Stimulated activated CD8-positive, alpha-beta memory T cell treated with anti-CD3 and anti-CD28 coated beads, Interleukin-12 subunit alpha, Interleukin-12 subunit beta, amount 100 ng/mL, for 1 hour (primary cell): ENCODE data around the gene OCEL1.

ENCODE experiments used
- DNase-seq: peaks from one replicate; pipeline ENCODE4 v3.0.0-alpha.2; 2020; ENCODE audit warnings: low read depth

The OCEL1 gene

DNA sequence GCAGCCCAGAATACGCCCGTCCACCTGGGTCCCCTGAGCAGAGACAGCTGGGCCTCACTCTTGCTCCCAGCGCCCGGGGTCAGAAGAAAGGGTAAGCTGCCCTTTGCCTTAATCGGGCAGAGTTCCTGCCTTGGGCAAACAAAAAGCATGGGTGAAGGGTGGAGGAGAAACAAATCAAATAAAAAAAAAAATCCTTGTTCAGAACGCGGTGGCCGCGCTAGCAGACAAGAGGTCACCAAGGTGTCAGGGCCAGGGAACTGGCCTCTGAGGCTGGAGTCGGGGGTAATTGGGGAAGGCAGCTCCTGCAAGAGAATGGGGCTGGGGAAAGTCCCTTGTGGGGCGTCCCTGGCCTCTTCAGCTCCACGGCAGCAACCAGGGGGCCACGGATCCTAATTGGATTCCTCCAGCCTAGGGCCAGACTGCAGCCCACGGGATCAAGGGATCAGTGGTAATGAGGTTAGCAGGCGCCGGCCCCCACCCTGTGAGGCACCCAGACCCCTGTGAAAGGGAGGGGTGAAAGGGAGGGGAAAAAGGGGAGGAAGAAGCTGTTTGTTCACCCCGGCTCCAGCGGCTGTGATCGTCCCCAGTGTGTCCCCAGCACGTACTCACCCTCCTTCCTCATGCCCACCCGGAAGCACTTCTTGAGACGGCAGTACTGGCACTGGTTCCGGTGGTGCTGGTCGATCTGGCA, 14.2 kb downstream of the OCEL1 start:
- DNase-seq: no peak

- DNase-seq: no peak
Observed at GRCh38 chr19:17240826-17241399, 14.9 kb downstream of the OCEL1 start.

DNA sequence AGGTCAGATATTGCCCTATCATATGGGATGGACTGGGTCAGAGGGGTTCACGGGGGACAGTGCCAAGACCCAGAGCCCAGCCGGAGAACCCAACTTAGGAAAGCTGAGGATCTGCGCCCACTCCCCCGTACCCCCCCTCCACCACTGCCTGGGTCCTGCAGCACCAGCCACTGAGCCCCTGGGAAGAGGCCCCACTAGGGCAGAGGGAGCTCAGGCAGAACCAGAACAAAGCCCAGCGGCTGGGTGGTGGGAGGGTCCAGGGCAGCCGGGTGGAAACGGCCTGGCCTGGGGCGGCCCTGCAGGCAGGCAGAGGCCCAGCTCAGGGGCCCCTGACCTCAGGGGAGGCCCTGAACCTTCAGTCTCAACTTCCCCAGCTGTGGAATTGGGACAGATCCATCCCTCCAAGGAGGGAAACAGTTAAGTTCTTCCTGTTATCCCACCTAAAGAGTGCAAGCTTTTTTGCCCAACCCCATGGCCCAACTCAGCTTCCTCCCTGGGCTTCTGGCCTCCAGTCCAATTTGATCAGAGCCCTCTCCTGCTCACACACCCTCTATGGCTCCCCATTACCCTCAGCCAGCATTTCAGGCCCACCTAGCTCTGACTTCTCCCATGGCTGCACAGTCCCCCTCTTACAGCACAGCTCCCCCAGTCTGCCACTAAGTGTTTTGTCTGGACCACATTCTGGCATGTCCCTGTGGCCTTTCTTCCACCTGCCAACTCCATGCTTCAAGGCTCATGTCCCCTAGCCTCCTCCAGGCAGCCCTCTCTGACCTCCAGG, 16.6 kb downstream of the OCEL1 start:
- no peak for DNase-seq

GRCh38 chr19:17243211-17243829, 17.3 kb downstream of the OCEL1 start:
- DNase-seq: no peak

DNA sequence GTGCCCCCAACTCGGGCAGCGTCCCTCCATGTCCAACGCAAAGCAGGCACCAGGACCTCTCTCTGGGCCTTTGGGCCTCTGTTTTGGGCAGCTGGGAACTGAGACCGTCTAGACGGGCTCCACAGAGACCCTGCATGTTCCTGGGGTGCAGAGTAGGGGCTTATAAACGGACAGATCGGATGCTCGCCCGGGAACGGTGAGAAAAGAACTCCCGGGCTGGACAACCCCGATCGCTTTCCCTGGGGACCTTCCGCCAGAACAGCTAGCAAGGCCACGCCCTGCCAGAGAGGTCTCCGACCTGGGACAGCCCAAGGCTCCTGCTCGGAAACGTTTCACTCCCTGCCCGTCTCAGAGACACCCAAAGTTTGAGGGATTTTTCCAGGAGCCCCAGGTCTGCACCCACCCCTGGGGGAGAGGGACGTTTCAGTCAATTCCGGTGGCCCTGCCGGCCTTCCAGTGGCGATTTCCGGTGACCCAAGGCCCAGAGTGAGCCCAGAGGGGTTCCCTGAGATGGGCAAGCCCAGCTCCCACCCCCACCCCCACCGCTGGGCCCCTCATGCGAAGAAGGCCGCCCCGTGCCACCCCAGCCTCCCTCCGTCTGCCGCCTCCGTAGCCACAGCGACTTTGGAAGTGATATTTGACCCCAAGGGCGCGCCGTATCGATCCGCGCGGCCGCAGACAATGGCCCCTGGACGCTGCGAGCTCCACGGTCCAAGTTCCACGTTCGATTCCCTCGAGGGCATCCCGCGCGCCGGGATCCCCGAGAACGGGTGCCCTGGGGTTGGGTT, 18.0 kb downstream of the OCEL1 start:
- no peak for DNase-seq

- DNase-seq: no peak
Observed at GRCh38 chr19:17244618-17245534, 18.9 kb downstream of the OCEL1 start.

- no peak for DNase-seq
Observed at GRCh38 chr19:17245535-17245984, 19.5 kb downstream of the OCEL1 start, which contains the start of gene NR2F6. Gene NR2F6, minus strand, starts transcription at chr19:17245919. Its CDS starts 699 bp downstream, at chr19:17245220.

- DNase-seq: no peak
Observed at GRCh38 chr19:17246681-17247425, 20.8 kb downstream of the OCEL1 start.

- no peak for DNase-seq
Observed at GRCh38 chr19:17248011-17248776, 22.2 kb downstream of the OCEL1 start.

DNA sequence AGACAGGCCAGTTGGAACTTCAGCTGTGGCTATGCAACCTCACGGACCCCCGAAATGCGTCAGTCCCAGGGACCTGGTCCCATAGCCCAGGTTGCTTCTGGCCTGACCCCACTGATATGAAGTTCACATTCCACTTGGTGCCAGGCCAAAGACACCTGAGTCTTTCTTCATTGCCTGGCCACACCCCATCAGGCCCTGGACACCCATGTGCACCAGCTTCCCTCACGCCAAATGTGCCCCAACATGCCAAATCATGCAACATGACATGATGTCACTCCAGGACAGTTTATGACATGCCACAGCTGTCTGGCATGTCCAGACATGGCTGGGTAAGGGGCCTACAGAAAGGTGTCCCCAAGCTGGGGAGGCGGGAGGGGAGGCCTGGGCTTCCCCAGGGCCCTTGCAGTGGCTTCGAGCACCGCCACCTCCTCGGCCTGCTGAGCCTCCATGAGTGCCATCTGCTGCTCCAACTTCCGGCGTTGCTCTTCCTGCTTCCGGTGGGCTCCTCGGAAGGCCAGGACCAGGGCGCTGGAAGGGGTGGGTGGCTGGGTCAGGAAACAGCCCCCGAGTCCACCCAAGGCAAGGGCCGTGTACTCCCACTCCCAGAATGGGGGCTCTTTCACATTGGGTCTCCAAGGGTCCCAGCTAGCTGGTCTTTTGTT, 24.0 kb downstream of the OCEL1 start:
- no peak for DNase-seq

DNA sequence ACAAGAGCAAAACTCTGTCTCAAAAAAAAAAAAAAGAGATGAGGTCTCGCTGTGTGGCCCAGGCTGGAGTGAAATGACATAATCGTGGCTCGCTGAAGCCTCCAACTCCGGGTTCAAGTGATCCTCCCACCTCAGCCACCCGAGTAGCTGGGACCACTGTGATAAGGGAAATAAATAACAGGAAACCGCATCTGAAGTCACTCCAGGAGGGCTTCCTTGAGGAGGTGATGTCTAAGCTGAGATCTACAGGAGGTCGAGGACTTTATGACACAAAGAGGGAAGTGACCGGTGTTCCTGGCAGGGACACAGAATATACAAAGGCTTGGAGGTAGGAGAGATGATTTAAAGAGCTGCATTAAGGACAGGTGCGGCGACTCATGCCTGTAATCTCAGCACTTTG, 28.6 kb downstream of the OCEL1 start:
- DNase-seq: no peak

- no peak for DNase-seq
Observed at GRCh38 chr19:17255150-17255621, 29.2 kb downstream of the OCEL1 start.

GRCh38 chr19:17256130-17256529, 30.1 kb downstream of the OCEL1 start:
- DNase-seq: no peak

- no peak for DNase-seq
Observed at GRCh38 chr19:17259118-17259780, 33.2 kb downstream of the OCEL1 start.

DNA sequence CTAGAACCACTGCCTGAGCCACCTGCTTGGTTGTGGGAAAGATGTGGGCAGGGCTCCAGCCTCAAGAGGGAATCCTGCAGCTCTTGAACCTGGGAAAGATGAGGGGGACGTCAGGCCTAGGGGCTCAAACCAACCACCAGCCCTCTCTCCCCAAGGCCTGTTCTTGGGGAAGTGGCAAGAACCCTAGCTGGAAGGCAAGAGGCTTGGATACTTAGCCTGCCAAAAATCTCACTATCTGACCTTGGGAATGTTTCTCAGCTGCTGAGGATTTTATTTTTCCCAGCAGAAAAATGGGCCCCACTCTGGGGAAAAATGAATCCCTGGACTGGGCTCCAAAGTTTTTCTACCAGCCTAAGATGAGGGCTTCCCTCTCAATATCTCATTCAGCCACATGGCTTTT, 33.9 kb downstream of the OCEL1 start:
- DNase-seq: no peak

- peak; percentile 85 for DNase-seq
Observed at GRCh38 chr19:17260842-17261325, 34.9 kb downstream of the OCEL1 start.

- DNase-seq: no peak
Observed at GRCh38 chr19:17262557-17262956, 36.5 kb downstream of the OCEL1 start.
